K562 (cell line): ENCODE results near the gene CYTH4. TPM values are rescaled to one million over a fixed set of nuclear protein-coding genes. Genes with fewer than 3 reads are reported as not detected.

Experiments
- ADNP ChIP-seq: fragments of 200-800 bp; sonication (Bioruptor generic); IDR thresholded peaks from 2 replicates; pipeline ENCODE4 v1.6.1; 2016; ENCODE audit warnings: missing genetic modification characterization, missing compliant biosample characterization
- CAMTA2 ChIP-seq: fragments of 250-450 bp; sonication (Bioruptor Pico); conservative IDR thresholded peaks from 2 replicates; pipeline ENCODE4 v1.5.1; 2022
- CBFB ChIP-seq: sonication (generic); formaldehyde crosslinking; IDR thresholded peaks from 2 replicates; pipeline ENCODE4 v1.4.0; 2020; ENCODE audit warnings: mild to moderate bottlenecking, missing genetic modification reagents
- CC2D1A ChIP-seq: fragments of 450-650 bp; IDR thresholded peaks from 2 replicates; pipeline ENCODE4 v1.6.1; 2017; ENCODE audit warnings: mild to moderate bottlenecking
- ERF ChIP-seq: fragments of 450-650 bp; formaldehyde crosslinking; IDR thresholded peaks from 2 replicates; pipeline ENCODE4 v1.4.0; 2020; ENCODE audit warnings: mild to moderate bottlenecking, mixed read lengths
- ILF3 ChIP-seq: fragments of 450-650 bp; IDR thresholded peaks from 2 replicates; pipeline ENCODE4 v1.6.1; 2018; ENCODE audit warnings: antibody characterized with exemption, mild to moderate bottlenecking, moderate library complexity, borderline replicate concordance
- JUND ChIP-seq, 2 experiments: IDR thresholded peaks; 2 replicates in 1 of 2; 3 replicates in 1 of 2; pipeline ENCODE4 v1.6.1; 2011; ENCODE audit warnings: borderline replicate concordance in 2 of 2, low read depth in 2 of 2, low read length in 2 of 2, improper control_type of control experiment in 1 of 2, missing biosample characterization in 1 of 2, missing genetic modification characterization in 1 of 2, missing genetic modification reagents in 1 of 2
- TAF7 ChIP-seq: fragments of 450-650 bp; IDR thresholded peaks from 2 replicates; pipeline ENCODE4 v1.6.1; 2016; ENCODE audit warnings: missing genetic modification characterization, missing compliant biosample characterization
- ZFP36 ChIP-seq: fragments of 150-350 bp; IDR thresholded peaks from 2 replicates; pipeline ENCODE4 v1.6.1; 2018; ENCODE audit warnings: low read length, low read depth; ENCODE audit not compliant: partially characterized antibody
- ZNF217 ChIP-seq: sonication (generic); formaldehyde crosslinking; IDR thresholded peaks from 2 replicates; pipeline ENCODE4 v1.8.0; 2022; ENCODE audit warnings: mild to moderate bottlenecking, missing genetic modification reagents
- ZNF644 ChIP-seq: fragments of 200-800 bp; sonication (Bioruptor generic); IDR thresholded peaks from 2 replicates; pipeline ENCODE4 v1.6.1; 2016; ENCODE audit warnings: low read depth, missing genetic modification characterization, missing compliant biosample characterization
- polyA plus RNA-seq, 8 experiments: library from polyadenylated mRNA; depleted of rRNA in 4 of 8; stranded (reverse) in 5 of 8; unstranded in 3 of 8; fragments of >200 nt; fragmentation: Nextera tagmentation in 2 of 8; fragmentation: Illumina TruSeq in 1 of 8; extraction: Ambion mirVana in 2 of 8; extraction: Trizol in 1 of 8; gene quantifications; 2 replicates each; pipeline versions ENCODE4 v1.2.1 to v1.2.3, GENCODE V29; 2011 to 2014; ENCODE audit warnings: inconsistent platforms in 1 of 8, missing spikeins in 1 of 8
- total RNA-seq, 7 experiments: library from RNA; depleted of rRNA in 6 of 7; stranded (reverse); fragments of >200 nt in 6 of 7; fragmentation: Illumina TruSeq in 2 of 7; extraction: Trizol in 2 of 7; gene quantifications; 2 replicates each; pipeline versions ENCODE4 v1.2.1 to v1.2.3, GENCODE V29; 2011 to 2021; ENCODE audit warnings: low replicate concordance in 1 of 7
- TF ChIP-seq, protein P1 (sequence below): fragments of 200-800 bp; sonication (Bioruptor generic); IDR thresholded peaks from 2 replicates; pipeline ENCODE4 v1.6.1; 2016; ENCODE audit warnings: missing genetic modification characterization, missing compliant biosample characterization
- TF ChIP-seq, protein P2 (sequence below): sonication (generic); formaldehyde crosslinking; IDR thresholded peaks from 2 replicates; pipeline ENCODE4 v1.8.0; 2022; ENCODE audit warnings: mild to moderate bottlenecking, missing genetic modification reagents, borderline replicate concordance

The CYTH4 gene
- total and polyA plus RNA-seq, 9 of the 15 experiments (the other 6 are each of a cell fraction or from before 2014, with no cell fraction given) = 0.03 to 2.0 (median 0.61) TPM; not detected in 1

DNA sequence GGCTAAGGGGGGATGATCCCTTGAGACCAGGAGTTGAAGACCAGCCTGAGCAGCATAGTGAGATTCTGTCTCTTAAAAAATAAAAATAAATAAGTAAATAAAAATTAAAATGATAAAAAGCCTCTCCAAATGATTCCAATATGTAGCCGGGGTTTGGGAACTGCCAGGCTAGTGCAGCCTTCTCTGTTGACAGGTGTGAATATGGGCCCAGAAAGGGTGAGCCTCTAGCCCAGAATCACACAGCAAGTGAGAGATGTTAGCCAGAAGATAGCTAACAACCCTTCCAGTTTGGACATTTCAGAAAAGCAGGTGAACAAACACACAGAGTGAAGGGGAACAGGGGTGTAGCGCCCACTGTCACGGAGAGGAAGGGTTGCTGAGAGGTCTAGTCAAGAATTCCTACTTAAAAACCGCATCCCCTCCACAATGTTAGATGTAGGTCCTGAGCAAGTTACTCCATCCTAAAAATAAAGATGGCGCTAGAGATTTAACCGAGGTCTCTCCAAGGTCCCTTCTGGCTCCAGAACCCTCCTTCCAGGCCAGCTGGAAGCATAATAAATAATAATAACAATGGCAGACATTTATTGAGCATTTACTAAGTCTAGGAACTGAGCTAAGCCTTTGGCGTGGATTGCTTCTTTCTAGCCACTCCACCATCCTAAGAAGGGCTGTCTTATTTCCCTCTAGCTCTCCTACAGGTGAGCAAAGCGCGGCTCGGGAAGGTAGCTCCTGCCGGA lies 51.6 kb downstream of the CYTH4 start (continued):
- TF ChIP-seq, protein P1, sequence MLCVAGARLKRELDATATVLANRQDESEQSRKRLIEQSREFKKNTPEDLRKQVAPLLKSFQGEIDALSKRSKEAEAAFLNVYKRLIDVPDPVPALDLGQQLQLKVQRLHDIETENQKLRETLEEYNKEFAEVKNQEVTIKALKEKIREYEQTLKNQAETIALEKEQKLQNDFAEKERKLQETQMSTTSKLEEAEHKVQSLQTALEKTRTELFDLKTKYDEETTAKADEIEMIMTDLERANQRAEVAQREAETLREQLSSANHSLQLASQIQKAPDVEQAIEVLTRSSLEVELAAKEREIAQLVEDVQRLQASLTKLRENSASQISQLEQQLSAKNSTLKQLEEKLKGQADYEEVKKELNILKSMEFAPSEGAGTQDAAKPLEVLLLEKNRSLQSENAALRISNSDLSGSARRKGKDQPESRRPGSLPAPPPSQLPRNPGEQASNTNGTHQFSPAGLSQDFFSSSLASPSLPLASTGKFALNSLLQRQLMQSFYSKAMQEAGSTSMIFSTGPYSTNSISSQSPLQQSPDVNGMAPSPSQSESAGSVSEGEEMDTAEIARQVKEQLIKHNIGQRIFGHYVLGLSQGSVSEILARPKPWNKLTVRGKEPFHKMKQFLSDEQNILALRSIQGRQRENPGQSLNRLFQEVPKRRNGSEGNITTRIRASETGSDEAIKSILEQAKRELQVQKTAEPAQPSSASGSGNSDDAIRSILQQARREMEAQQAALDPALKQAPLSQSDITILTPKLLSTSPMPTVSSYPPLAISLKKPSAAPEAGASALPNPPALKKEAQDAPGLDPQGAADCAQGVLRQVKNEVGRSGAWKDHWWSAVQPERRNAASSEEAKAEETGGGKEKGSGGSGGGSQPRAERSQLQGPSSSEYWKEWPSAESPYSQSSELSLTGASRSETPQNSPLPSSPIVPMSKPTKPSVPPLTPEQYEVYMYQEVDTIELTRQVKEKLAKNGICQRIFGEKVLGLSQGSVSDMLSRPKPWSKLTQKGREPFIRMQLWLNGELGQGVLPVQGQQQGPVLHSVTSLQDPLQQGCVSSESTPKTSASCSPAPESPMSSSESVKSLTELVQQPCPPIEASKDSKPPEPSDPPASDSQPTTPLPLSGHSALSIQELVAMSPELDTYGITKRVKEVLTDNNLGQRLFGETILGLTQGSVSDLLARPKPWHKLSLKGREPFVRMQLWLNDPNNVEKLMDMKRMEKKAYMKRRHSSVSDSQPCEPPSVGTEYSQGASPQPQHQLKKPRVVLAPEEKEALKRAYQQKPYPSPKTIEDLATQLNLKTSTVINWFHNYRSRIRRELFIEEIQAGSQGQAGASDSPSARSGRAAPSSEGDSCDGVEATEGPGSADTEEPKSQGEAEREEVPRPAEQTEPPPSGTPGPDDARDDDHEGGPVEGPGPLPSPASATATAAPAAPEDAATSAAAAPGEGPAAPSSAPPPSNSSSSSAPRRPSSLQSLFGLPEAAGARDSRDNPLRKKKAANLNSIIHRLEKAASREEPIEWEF (CRISPR knock-in tag) = no peak
- TF ChIP-seq CAMTA2 (CRISPR knock-in tag) (no peak), TAF7 (no peak), ERF (CRISPR knock-in tag) (no peak), CBFB (no peak), ZNF644 (tag) (no peak), ADNP (no peak), ZNF217 (no peak), JUND (IDR thresholded peaks at IDR 0.05; ENCODE audit: borderline replicate concordance, low read depth, low read length) (no peak), JUND (tag; IDR thresholded peaks at IDR 0.05; ENCODE audit: borderline replicate concordance, low read depth, low read length) (no peak), ZFP36 (peak; percentile 62), ILF3 (no peak), CC2D1A (no peak)
- TF ChIP-seq, protein P2, sequence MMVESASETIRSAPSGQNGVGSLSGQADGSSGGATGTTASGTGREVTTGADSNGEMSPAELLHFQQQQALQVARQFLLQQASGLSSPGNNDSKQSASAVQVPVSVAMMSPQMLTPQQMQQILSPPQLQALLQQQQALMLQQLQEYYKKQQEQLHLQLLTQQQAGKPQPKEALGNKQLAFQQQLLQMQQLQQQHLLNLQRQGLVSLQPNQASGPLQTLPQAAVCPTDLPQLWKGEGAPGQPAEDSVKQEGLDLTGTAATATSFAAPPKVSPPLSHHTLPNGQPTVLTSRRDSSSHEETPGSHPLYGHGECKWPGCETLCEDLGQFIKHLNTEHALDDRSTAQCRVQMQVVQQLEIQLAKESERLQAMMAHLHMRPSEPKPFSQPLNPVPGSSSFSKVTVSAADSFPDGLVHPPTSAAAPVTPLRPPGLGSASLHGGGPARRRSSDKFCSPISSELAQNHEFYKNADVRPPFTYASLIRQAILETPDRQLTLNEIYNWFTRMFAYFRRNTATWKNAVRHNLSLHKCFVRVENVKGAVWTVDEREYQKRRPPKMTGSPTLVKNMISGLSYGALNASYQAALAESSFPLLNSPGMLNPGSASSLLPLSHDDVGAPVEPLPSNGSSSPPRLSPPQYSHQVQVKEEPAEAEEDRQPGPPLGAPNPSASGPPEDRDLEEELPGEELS (CRISPR knock-in tag) = no peak
